SK-N-SH (cell line): ENCODE measurements around the gene SLC27A3. TPM values are rescaled to one million over a fixed set of nuclear protein-coding genes. Genes with fewer than 3 reads are reported as not detected.

Experiments
- CTCF ChIA-PET: fragments of 300-600, 350-600 bp; formaldehyde crosslinking; extraction: SDS; loops from one replicate; lab custom pipeline; 2021; lab: Yijun Ruan, JAX
- POLR2A ChIA-PET: fragments of 350-600 bp; sonication (Branson Sonifier 250); formaldehyde crosslinking; extraction: SDS; loops from one replicate; lab custom pipeline; 2020; ENCODE audit warnings: antibody characterized with exemption, inconsistent platforms; lab: Yijun Ruan, JAX
- DNase-seq: peaks from one replicate; pipeline ENCODE4 v3.0.0; 2012
- H2AFZ ChIP-seq: fragments of 200-600 bp; sonication (generic); 2 replicates; pipeline ENCODE4 v1.8.1; 2016; ENCODE audit warnings: antibody characterized with exemption, mild to moderate bottlenecking, low read depth
- H3F3A ChIP-seq: fragments of 200-600 bp; sonication (generic); replicated peaks from 2 replicates; pipeline ENCODE3; 2016; ENCODE audit warnings: antibody characterized with exemption, mild to moderate bottlenecking; ENCODE audit not compliant: insufficient read depth
- H3K27ac ChIP-seq, 2 experiments: fragments of 200-500 bp in 1 of 2; fragments of 200-600 bp in 1 of 2; sonication (Bioruptor generic) in 1 of 2; sonication (generic), shearing (Covaris generic) in 1 of 2; 2 replicates each; pipeline versions ENCODE4 v1.5.1 to v1.6.1; 2014 to 2016; ENCODE audit warnings: low read depth in 2 of 2, inconsistent platforms in 1 of 2, low read length in 1 of 2, mild to moderate bottlenecking in 1 of 2, mixed read lengths in 1 of 2
- H3K27me3 ChIP-seq: fragments of 200-600 bp; sonication (generic), shearing (Covaris generic); 2 replicates; pipeline ENCODE4 v1.6.1; 2016; ENCODE audit warnings: mixed run types; ENCODE audit not compliant: insufficient read depth
- H3K36me3 ChIP-seq, 2 experiments: fragments of 200-500 bp in 1 of 2; fragments of 200-600 bp in 1 of 2; sonication (Bioruptor generic) in 1 of 2; sonication (generic) in 1 of 2; replicated peaks in 1 of 2; 2 replicates each; pipeline versions ENCODE3 to v1.5.1; 2014 to 2016; ENCODE audit warnings: low read length in 1 of 2, mild to moderate bottlenecking in 1 of 2; ENCODE audit not compliant: insufficient read depth in 2 of 2, control insufficient read depth in 1 of 2
- H3K4me1 ChIP-seq, 2 experiments: fragments of 200-500 bp in 1 of 2; fragments of 200-600 bp in 1 of 2; sonication (Bioruptor generic) in 1 of 2; sonication (generic), shearing (Covaris generic) in 1 of 2; 2 replicates each; pipeline versions ENCODE4 v1.5.1 to v1.6.1; 2014 to 2016; ENCODE audit warnings: low read depth in 1 of 2, low read length in 1 of 2, mixed run types in 1 of 2; ENCODE audit not compliant: insufficient read depth in 2 of 2, control insufficient read depth in 1 of 2
- H3K4me2 ChIP-seq: fragments of 200-600 bp; sonication (generic), shearing (Covaris generic); 2 replicates; pipeline ENCODE4 v1.6.1; 2017; ENCODE audit warnings: mixed run types
- H3K4me3 ChIP-seq, 2 experiments: fragments of 200-500 bp in 1 of 2; fragments of 200-600 bp in 1 of 2; sonication (Bioruptor generic) in 1 of 2; sonication (generic), shearing (Covaris generic) in 1 of 2; 2 replicates each; pipeline versions ENCODE4 v1.5.1 to v1.8.1; 2014 to 2016; ENCODE audit warnings: low read depth in 2 of 2, inconsistent platforms in 1 of 2, low read length in 1 of 2, mild to moderate bottlenecking in 1 of 2, mixed read lengths in 1 of 2, moderate library complexity in 1 of 2
- H3K79me2 ChIP-seq: fragments of 200-600 bp; sonication (generic); 2 replicates; pipeline ENCODE4 v1.8.1; 2017; ENCODE audit warnings: mild to moderate bottlenecking; ENCODE audit not compliant: insufficient read depth
- H3K9ac ChIP-seq: fragments of 200-600 bp; sonication (generic); 2 replicates; pipeline ENCODE4 v1.6.1; 2017; ENCODE audit warnings: mixed run types
- H3K9me2 ChIP-seq: fragments of 200-600 bp; sonication (generic); 2 replicates; pipeline ENCODE4 v1.6.1; 2017; ENCODE audit warnings: mixed run types
- H3K9me3 ChIP-seq: fragments of 200-600 bp; sonication (generic); 2 replicates; pipeline ENCODE4 v1.6.1; 2017; ENCODE audit warnings: mixed run types, mild to moderate bottlenecking, moderate library complexity
- H4K20me1 ChIP-seq: fragments of 200-600 bp; sonication (generic); 2 replicates; pipeline ENCODE4 v1.6.1; 2017; ENCODE audit warnings: mild to moderate bottlenecking, mixed run types; ENCODE audit not compliant: insufficient read depth
- CTCF ChIP-seq: fragments of 200-600 bp; sonication (generic); IDR thresholded peaks from 2 replicates; pipeline ENCODE4 v1.6.1; 2017; ENCODE audit warnings: antibody characterized with exemption, mild to moderate bottlenecking, moderate library complexity
- EP300 ChIP-seq, 2 experiments: IDR thresholded peaks; 2 replicates each; pipeline versions ENCODE4 v1.4.0 to v1.6.1; 2012; ENCODE audit warnings: borderline replicate concordance in 1 of 2, low read depth in 1 of 2, low read length in 1 of 2
- EZH2phosphoT487 ChIP-seq: fragments of 200-600 bp; sonication (generic); IDR thresholded peaks from 2 replicates; pipeline ENCODE4 v1.6.1; 2017; ENCODE audit warnings: low read depth, mixed run types, mild to moderate bottlenecking, antibody characterized with exemption, moderate library complexity, borderline replicate concordance
- FOXM1 ChIP-seq: IDR thresholded peaks from 2 replicates; pipeline ENCODE4 v1.4.0; 2012; ENCODE audit warnings: low read depth, mild to moderate bottlenecking
- GABPA ChIP-seq: IDR thresholded peaks from 2 replicates; pipeline ENCODE4 v1.4.0; 2012; ENCODE audit warnings: low read depth, mild to moderate bottlenecking
- MAX ChIP-seq: IDR thresholded peaks from 2 replicates; pipeline ENCODE4 v1.4.0; 2012; ENCODE audit warnings: low read depth
- MEF2A ChIP-seq: IDR thresholded peaks from 2 replicates; pipeline ENCODE4 v1.4.0; 2012; ENCODE audit warnings: low read depth, borderline replicate concordance
- MXI1 ChIP-seq: IDR thresholded peaks from 2 replicates; pipeline ENCODE4 v1.6.1; 2012; ENCODE audit warnings: mild to moderate bottlenecking, low read depth, low read length, improper control_type of control experiment
- RAD21 ChIP-seq: IDR thresholded peaks from 2 replicates; pipeline ENCODE4 v1.6.1; 2012; ENCODE audit warnings: mild to moderate bottlenecking, low read length
- RCOR1 ChIP-seq: fragments of 150-350 bp; IDR thresholded peaks from 2 replicates; pipeline ENCODE4 v1.6.1; 2017; ENCODE audit warnings: antibody characterized with exemption, low read length
- REST ChIP-seq: IDR thresholded peaks from 2 replicates; pipeline ENCODE4 v1.6.1; 2012; ENCODE audit warnings: mild to moderate bottlenecking, low read depth, low read length, moderate library complexity
- RFX5 ChIP-seq: IDR thresholded peaks from 2 replicates; pipeline ENCODE4 v1.6.1; 2012; ENCODE audit warnings: mild to moderate bottlenecking, improper control_type of control experiment, low read length
- SMC3 ChIP-seq: IDR thresholded peaks from 2 replicates; pipeline ENCODE4 v1.6.1; 2012; ENCODE audit warnings: low read depth, low read length, improper control_type of control experiment
- USF1 ChIP-seq: IDR thresholded peaks from 2 replicates; pipeline ENCODE4 v1.4.0; 2012; ENCODE audit warnings: low read depth, borderline replicate concordance
- USF2 ChIP-seq: fragments of 150-350 bp; IDR thresholded peaks from 2 replicates; pipeline ENCODE4 v1.6.1; 2017; ENCODE audit warnings: antibody characterized with exemption, low read length, low read depth, borderline replicate concordance
- YY1 ChIP-seq: IDR thresholded peaks from 2 replicates; pipeline ENCODE4 v1.4.0; 2012; ENCODE audit warnings: low read depth, mild to moderate bottlenecking
- WGBS: methylation state at CpG from one replicate; pipeline ENCODE4 v1.1.6; 2017; ENCODE audit warnings: low lambda C conversion rate; 5-methylcytosine and 5-hydroxymethylcytosine counted together
- polyA plus RNA-seq, 3 experiments: library from polyadenylated mRNA; depleted of rRNA; stranded (reverse); fragments of >200 nt; gene quantifications; 2 replicates each; pipeline ENCODE4 v1.2.3, GENCODE V29; 2012

Gene SLC27A3
- polyA plus RNA-seq, 1 of the 3 experiments (the other 2 are of a cell fraction): 9.0 TPM

- no peaks in the 10 kb centered on the region for H3K79me2 ChIP-seq
- H3K9ac ChIP-seq: no peak overlapping the region
- no peak overlapping the region for H3K27ac ChIP-seq
- no peaks in the 10 kb centered on the region for H3K9me3 ChIP-seq
- no peaks in the 10 kb centered on the region for H4K20me1 ChIP-seq
- POLR2A ChIA-PET: interaction anchor here (1.3 kb wide), 1 partner anchor 198 kb away, joined by 3 read pairs; the partner anchor contains the start of gene RPS27
- no peaks in the 10 kb centered on the region for H3F3A ChIP-seq
- no peak overlapping the region for H3K4me2 ChIP-seq
- no peaks in the 10 kb centered on the region for H3K36me3 ChIP-seq
- H3K9me2 ChIP-seq: no peaks in the 10 kb centered on the region
- 84% methylated on average over 11 of the region's 11 CpGs for WGBS
- no peaks in the 10 kb centered on the region for H3K27me3 ChIP-seq
- no peak overlapping the region for H2AFZ ChIP-seq
- no peak for TF ChIP-seq RCOR1
- no peak for TF ChIP-seq MAX
- TF ChIP-seq USF2: no peak
- no peak for TF ChIP-seq GABPA
- no peak for TF ChIP-seq YY1
- no peak for TF ChIP-seq SMC3
- no peak for TF ChIP-seq EZH2phosphoT487
- TF ChIP-seq MXI1: no peak
- TF ChIP-seq RFX5: no peak
- no peak for TF ChIP-seq REST
- no peak for TF ChIP-seq FOXM1
- no peak for TF ChIP-seq USF1
- no peak for TF ChIP-seq EP300 (IDR thresholded peaks at IDR 0.05; ENCODE audit: borderline replicate concordance in 1 of 2, low read depth in 1 of 2, low read length in 1 of 2)
- TF ChIP-seq MEF2A: no peak
- TF ChIP-seq RAD21: no peak
- TF ChIP-seq CTCF: no peak
- TF ChIP-seq, all 33 proteins: peak for 0
- Histone ChIP-seq H3K4me3 (no peak overlapping the region), H3K4me1 (no peaks in the 10 kb centered on the region; a peak in 1 of 4 replicates)
- DNase-seq: no peak
- CTCF ChIA-PET: interaction anchor here (1.3 to 5.1 kb wide), 3 partner anchors 9 to 194 kb away, joined by 3 to 22 read pairs (median 7); partner anchors contain the start of genes DENND4B and RAB13
These were observed 17.4 kb downstream of the SLC27A3 start for GRCh38 chr1:153792631-153793041.
